B cell (primary cell): Measurements from ENCODE around the gene IMMP2L. TPM values are rescaled to one million over a fixed set of nuclear protein-coding genes. Genes with fewer than 3 reads are reported as not detected.

Source experiments
- ATAC-seq: fragments of 200-7000 bp; cut with Tn5 transposase; one replicate; pipeline ENCODE4 v1.10.0; 2021; ENCODE audit warnings: low read depth, mild to moderate bottlenecking, moderate number of reproducible peaks, moderate library complexity
- CTCF ChIA-PET: fragments of 350-600 bp; sonication (Branson Sonifier 250); formaldehyde crosslinking; loops from one replicate; lab custom pipeline; 2021; ENCODE audit warnings: antibody characterized with exemption, inconsistent platforms; lab: Charles Lee
- POLR2A ChIA-PET: fragments of 350-600 bp; sonication (Branson Sonifier 250); formaldehyde crosslinking; loops from one replicate; lab custom pipeline; 2021; ENCODE audit warnings: antibody characterized with exemption; lab: Charles Lee
- DNase-seq: peaks from one replicate; pipeline ENCODE4 v3.0.0; 2013
- H2AFZ ChIP-seq: 2 replicates; pipeline ENCODE4 v1.6.1; 2012; ENCODE audit warnings: mild to moderate bottlenecking, low read depth, low read length; ENCODE audit not compliant: insufficient read depth, poor library complexity, severe bottlenecking
- H3K27ac ChIP-seq, 2 donors: 1 replicate in 1 of 2; 2 replicates in 1 of 2; pipeline ENCODE4 v1.5.1; 2012 to 2013; ENCODE audit warnings: low read length in 2 of 2, mild to moderate bottlenecking in 2 of 2, moderate library complexity in 1 of 2
- H3K27me3 ChIP-seq, 4 experiments: fragments of 200-600 bp in 1 of 4; sonication (generic) in 1 of 4; replicated peaks in 1 of 4; 1 replicate in 2 of 4; 2 replicates in 2 of 4; pipeline versions ENCODE4 v1.6.1 to v1.7.0; 2013 to 2016; ENCODE audit warnings: low read length in 3 of 4, mild to moderate bottlenecking in 2 of 4, mixed read lengths in 1 of 4, moderate library complexity in 1 of 4; ENCODE audit not compliant: insufficient read depth in 4 of 4, control insufficient read depth in 3 of 4; ENCODE audit errors: control extremely low read depth in 1 of 4
- H3K36me3 ChIP-seq, 2 experiments: replicated peaks in 1 of 2; 1 replicate in 1 of 2; 2 replicates in 1 of 2; pipeline versions ENCODE4 v1.6.1 to v1.7.1; 2013; ENCODE audit warnings: low read length in 1 of 2; ENCODE audit not compliant: insufficient read depth in 2 of 2, control insufficient read depth in 1 of 2; ENCODE audit errors: control extremely low read depth in 1 of 2, extremely low read depth in 1 of 2
- H3K4me1 ChIP-seq, 2 donors: fragments of 200-600 bp in 1 of 2; sonication (generic) in 1 of 2; 1 replicate in 1 of 2; 2 replicates in 1 of 2; pipeline versions ENCODE4 v1.5.1 to v1.6.1; 2013 to 2017; ENCODE audit warnings: low read length in 2 of 2; ENCODE audit not compliant: control insufficient read depth in 2 of 2, insufficient read depth in 2 of 2
- H3K4me2 ChIP-seq: replicated peaks from 2 replicates; pipeline ENCODE3; 2012; ENCODE audit warnings: mild to moderate bottlenecking, low read depth, low read length; ENCODE audit not compliant: poor library complexity, severe bottlenecking
- H3K4me3 ChIP-seq, 5 experiments: fragments of 200-600 bp in 1 of 5; sonication (generic) in 1 of 5; 1 replicate in 3 of 5; 2 replicates in 2 of 5; pipeline versions ENCODE4 v1.5.1 to v1.7.0; 2011 to 2016; ENCODE audit warnings: low read length in 4 of 5, mild to moderate bottlenecking in 4 of 5, low read depth in 2 of 5, control low read depth in 1 of 5, moderate library complexity in 1 of 5; ENCODE audit not compliant: insufficient read depth in 1 of 5; ENCODE audit errors: control extremely low read depth in 1 of 5, extremely low read depth in 1 of 5
- H3K79me2 ChIP-seq: fragments of 200-600 bp; sonication (generic); one replicate; pipeline ENCODE4 v1.6.0; 2016; ENCODE audit warnings: low read length; ENCODE audit not compliant: control insufficient read depth, insufficient read depth
- H3K9ac ChIP-seq: fragments of 200-600 bp; sonication (generic); 2 replicates; pipeline ENCODE4 v1.6.1; 2017; ENCODE audit warnings: mild to moderate bottlenecking, low read length, moderate library complexity
- H3K9me3 ChIP-seq, 3 donors: one replicate each; pipeline versions ENCODE4 v1.6.1 to v1.7.1; 2013; ENCODE audit warnings: low read length in 2 of 3; ENCODE audit not compliant: control insufficient read depth in 2 of 3, insufficient read depth in 1 of 3; ENCODE audit errors: control extremely low read depth in 1 of 3
- H4K20me1 ChIP-seq: 2 replicates; pipeline ENCODE4 v1.6.0; 2012; ENCODE audit warnings: mild to moderate bottlenecking, low read length; ENCODE audit not compliant: insufficient read depth, control insufficient read depth, poor library complexity, severe bottlenecking
- H3K27ac Mint-ChIP-seq: one replicate; pipeline ENCODE4 v1.8.0; 2021; ENCODE audit warnings: mixed read lengths
- H3K27me3 Mint-ChIP-seq: one replicate; pipeline ENCODE4 v1.8.0; 2021; ENCODE audit warnings: mixed read lengths
- H3K4me1 Mint-ChIP-seq: one replicate; pipeline ENCODE4 v1.8.0; 2021; ENCODE audit warnings: mixed read lengths
- H3K4me3 Mint-ChIP-seq: one replicate; pipeline ENCODE4 v1.8.0; 2021; ENCODE audit warnings: mixed read lengths
- H3K9me3 Mint-ChIP-seq: one replicate; pipeline ENCODE4 v1.8.0; 2022; ENCODE audit warnings: mixed read lengths; ENCODE audit not compliant: insufficient read depth
- CTCF ChIP-seq: fragments of 200-600 bp; IDR thresholded peaks from one replicate; pipeline ENCODE4 v1.8.0; 2022; ENCODE audit warnings: antibody characterized with exemption, mild to moderate bottlenecking
- EZH2 ChIP-seq: IDR thresholded peaks from 2 replicates; pipeline ENCODE4 v1.6.1; 2012; ENCODE audit warnings: borderline replicate concordance, low read depth, mild to moderate bottlenecking, moderate library complexity, low read length; ENCODE audit not compliant: insufficient read depth, poor library complexity, severe bottlenecking
- WGBS: methylation state at CpG from one replicate; pipeline ENCODE4 v1.1.5; 2013; ENCODE audit warnings: missing lambda C conversion rate; ENCODE audit not compliant: insufficient coverage; 5-methylcytosine and 5-hydroxymethylcytosine counted together
- intact Hi-C: fragments of 100-400 bp; cut with micrococcal nuclease; formaldehyde crosslinking; loops from one replicate; pipeline ENCODE4 v1.10.0; 2022
- polyA plus RNA-seq: library from polyadenylated mRNA; depleted of rRNA; stranded (reverse); fragments of >200 nt; gene quantifications from 2 replicates; pipeline ENCODE4 v1.2.3, GENCODE V29; 2012
- total RNA-seq, 2 donors: library from RNA; stranded (reverse); fragments of 120-200 nt in 1 of 2; gene quantifications; 1 replicate in 1 of 2; 2 replicates in 1 of 2; pipeline versions ENCODE4 v1.2.3 to v1.2.4, GENCODE V29; 2013 to 2022

Gene IMMP2L
- total and polyA plus RNA-seq, 2 donors (not counting 1 experiment from before 2014, with no cell fraction given), result 3.8 to 34.2 TPM

GRCh38 chr7:111075498-111075897, 486.8 kb downstream of the IMMP2L start:
- Mint-ChIP-seq H3K4me3 (no peak overlapping the region), H3K27me3 (no peaks in the 10 kb centered on the region), H3K4me1 (peaks cover 5% of the 10 kb centered on the region), H3K27ac (no peak overlapping the region), H3K9me3 (no peaks in the 10 kb centered on the region)
- Histone ChIP-seq H3K79me2 (no peaks in the 10 kb centered on the region), H3K9ac (no peak overlapping the region), H3K27ac (no peak overlapping the region), H3K36me3 (no peaks in the 10 kb centered on the region), H4K20me1 (no peaks in the 10 kb centered on the region), H3K27me3 (no peaks in the 10 kb centered on the region), H2AFZ (no peak overlapping the region), H3K4me3 (no peak overlapping the region), H3K9me3 (no peaks in the 10 kb centered on the region), H3K4me2 (no peak overlapping the region), H3K4me1 (no peaks in the 10 kb centered on the region)
- intact Hi-C loops, result no loop called here
- TF ChIP-seq EZH2 (no peak), CTCF (no peak)
- POLR2A ChIA-PET, result no interaction called here
- DNase-seq, result no peak
- ATAC-seq, result no peak
- 95% methylated on average over 2 of the region's 5 CpGs for WGBS
- CTCF ChIA-PET, result no interaction called here

GRCh38 chr7:111074748-111075146, 487.5 kb downstream of the IMMP2L start:
- no peaks in the 10 kb centered on the region for H3K27me3 ChIP-seq
- no peaks in the 10 kb centered on the region for H3K4me1 ChIP-seq
- no peak overlapping the region for H3K9ac ChIP-seq
- Mint-ChIP-seq H3K4me1 (peaks cover 5% of the 10 kb centered on the region), H3K27ac (no peak overlapping the region), H3K9me3 (no peaks in the 10 kb centered on the region), H3K27me3 (no peaks in the 10 kb centered on the region), H3K4me3 (no peak overlapping the region)
- ChIA-PET POLR2A (no interaction called here), CTCF (no interaction called here)
- no peak overlapping the region for H3K4me2 ChIP-seq
- WGBS, result 63% methylated on average over 2 of the region's 6 CpGs
- H3K27ac ChIP-seq, result no peak overlapping the region
- H4K20me1 ChIP-seq, result no peaks in the 10 kb centered on the region
- H3K9me3 ChIP-seq, result no peaks in the 10 kb centered on the region
- no peak for DNase-seq
- H3K79me2 ChIP-seq, result no peaks in the 10 kb centered on the region
- H3K4me3 ChIP-seq, result no peak overlapping the region
- no peak overlapping the region for H2AFZ ChIP-seq
- ATAC-seq, result no peak
- no peak for TF ChIP-seq EZH2
- intact Hi-C loops, result no loop called here
- H3K36me3 ChIP-seq, result no peaks in the 10 kb centered on the region
